Stimulated activated CD8-positive, alpha-beta memory T cell treated with anti-CD3 and anti-CD28 coated beads, Interleukin-15, amount 100 ng/mL, for 48 hours (primary cell): ENCODE measurements around the gene MYO1D.

Experiments used
- DNase-seq, 2 donors: peaks; one replicate each; pipeline ENCODE4 v3.0.0-alpha.2; 2020; ENCODE audit warnings: low read depth in 2 of 2

Gene MYO1D

GRCh38 chr17:32819035-32819434 is 57.9 kb downstream of the MYO1D start:
- no peak for DNase-seq

- DNase-seq: no peak
Observed at GRCh38 chr17:32815460-32815859, 61.5 kb downstream of the MYO1D start.

GRCh38 chr17:32814836-32815235 is 62.1 kb downstream of the MYO1D start:
- no peak for DNase-seq

DNA sequence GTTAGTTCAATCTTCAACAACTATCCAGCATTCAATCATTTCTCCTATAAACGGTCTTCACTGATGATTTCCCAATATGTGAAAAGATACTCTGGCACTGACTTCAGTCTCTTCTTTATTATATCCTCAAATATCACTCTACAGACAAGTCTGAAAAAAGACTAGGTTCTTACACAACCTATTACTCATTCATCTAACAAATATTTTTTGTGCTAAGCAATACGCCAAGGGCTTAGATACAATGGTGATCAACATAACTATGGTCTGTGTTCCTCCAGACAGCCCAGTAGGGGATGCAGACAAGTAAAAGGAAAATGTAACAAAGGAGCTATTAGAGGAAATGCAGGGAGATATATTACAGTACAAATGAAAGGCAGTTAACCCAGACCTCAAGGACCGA is 63.9 kb downstream of the MYO1D start:
- DNase-seq: no peak

DNA sequence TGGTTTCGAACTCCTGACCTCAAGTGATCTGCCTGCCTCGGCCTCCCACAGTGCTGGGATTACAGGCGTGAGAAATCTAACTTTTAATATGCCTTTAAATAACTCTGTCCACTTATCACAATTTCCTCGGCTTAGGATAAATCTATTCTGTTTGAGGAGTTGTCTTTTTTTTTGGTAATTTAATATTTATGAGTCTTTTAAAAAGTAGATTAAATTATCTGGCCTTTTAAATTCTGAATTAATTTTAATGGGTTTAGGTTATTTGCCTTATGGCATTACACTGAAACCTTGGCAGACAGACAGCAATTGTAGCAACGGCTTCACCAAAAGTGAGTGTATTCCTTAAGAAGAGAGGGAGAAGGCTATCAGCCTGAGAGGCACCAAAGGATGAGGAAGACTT is 66.2 kb downstream of the MYO1D start:
- no peak for DNase-seq

DNA sequence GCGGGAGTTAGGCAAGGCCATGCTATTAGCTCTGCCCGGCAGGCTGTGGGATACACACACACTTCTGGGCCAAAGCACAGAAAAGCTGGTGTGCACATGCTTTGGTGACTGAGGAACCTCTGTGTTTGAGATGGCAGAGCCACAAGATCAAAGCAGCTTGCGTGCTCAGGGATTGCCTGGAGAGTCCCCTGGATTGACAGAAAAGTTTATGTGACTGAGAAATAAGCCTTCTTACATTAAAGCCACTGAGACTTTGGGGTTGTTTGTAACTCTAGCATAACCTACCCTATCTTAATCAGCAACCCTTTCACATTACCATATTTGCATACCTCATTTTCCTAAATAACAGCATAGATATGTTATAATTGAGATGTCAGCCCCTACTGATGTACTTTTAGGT is 69.3 kb downstream of the MYO1D start:
- DNase-seq: no peak

GRCh38 chr17:32806646-32807045 is 70.3 kb downstream of the MYO1D start:
- no peak for DNase-seq

- no peak for DNase-seq
Observed at GRCh38 chr17:32805029-32805976, 71.6 kb downstream of the MYO1D start.

DNA sequence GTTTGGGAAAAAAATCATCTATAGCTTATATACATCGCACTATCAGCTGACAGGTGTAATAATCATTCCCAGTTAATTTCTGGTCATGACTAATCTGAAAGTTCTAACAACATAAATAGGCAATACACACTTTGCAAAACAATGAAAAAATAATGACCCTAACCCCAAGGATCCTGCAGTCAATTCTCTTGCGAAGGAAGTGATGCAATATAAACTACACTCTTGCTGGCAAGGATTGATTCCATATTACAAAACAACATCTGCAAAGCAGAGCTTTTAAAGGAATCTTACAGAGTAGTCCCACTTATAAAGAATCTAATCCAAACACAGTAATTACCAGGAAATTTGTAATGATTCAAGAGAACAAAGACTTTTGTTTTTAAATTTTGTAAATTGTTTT is 73.4 kb downstream of the MYO1D start:
- DNase-seq: no peak

- DNase-seq: no peak
Observed at GRCh38 chr17:32802306-32802705, 74.6 kb downstream of the MYO1D start.

DNA sequence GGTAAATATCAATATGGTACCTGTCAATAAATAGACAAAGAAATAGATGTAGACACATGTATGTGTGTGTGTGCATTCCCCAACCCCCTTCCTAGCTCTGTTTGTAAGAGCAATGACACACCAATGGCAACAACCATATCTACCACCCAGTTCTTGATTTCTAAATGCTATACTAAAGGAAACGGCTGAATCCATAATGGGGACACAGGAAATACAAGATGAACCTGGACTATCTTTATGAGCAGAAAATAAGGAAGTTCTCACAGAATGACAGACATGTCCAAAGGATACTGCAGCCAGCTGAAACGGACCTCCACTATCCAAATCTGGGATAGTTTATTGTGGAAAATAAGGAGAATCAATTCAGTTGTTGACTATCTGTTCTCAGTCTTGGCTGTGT is 75.3 kb downstream of the MYO1D start:
- DNase-seq: no peak

GRCh38 chr17:32801193-32801592 is 75.7 kb downstream of the MYO1D start:
- no peak for DNase-seq

DNA sequence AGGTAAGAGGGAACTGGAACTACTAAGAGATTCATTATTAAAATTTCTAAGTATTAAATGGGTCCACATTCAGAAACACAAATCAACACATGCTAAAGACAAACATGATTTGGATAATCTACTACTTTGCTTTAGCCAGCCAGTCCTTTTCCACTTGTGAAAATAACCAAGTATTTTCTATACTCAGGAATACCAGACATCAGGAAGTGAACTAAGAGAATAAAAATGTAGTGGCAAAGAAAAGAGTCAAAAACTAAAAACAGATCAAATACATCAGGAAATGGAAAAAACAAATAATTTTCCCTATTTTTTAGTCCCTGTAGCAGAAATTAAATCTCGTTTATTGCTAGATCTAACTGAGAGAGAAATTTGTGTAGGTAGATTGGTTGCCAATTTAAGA is 78.0 kb downstream of the MYO1D start:
- no peak for DNase-seq

GRCh38 chr17:32795339-32795979 is 81.5 kb downstream of the MYO1D start:
- no peak for DNase-seq

DNA sequence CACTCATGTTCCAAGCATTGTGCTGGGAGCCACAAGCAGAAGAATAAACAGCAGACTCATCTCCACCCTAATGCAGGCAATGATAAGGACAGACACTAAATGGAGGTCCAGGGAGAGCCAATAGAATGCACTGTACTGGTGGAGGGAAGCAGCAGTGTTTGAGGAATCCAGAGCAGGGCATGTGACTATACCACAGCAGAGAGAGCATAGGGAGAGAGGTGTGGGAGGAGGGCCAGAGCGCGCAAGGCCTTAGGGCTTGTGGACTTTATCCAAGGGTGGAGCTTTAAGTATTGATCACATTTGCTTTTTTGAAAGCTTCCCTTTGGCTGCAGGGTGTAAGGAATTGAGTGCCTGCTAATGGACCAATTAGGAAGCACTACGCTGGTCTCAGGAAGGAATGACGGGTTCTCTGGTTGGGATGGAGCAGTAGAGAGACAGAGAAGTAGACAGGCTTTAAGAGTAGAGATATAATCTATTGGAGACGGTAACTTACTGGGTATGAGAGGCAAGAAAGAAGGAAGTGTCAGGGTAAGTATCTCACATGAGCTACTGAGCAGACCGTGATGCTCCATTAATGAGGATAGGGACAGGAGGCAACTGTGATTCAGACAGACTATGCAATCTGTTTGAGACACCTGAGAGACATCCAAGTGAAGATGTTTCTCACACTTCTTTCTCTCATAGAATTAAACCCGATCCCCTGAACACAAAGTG is 82.2 kb downstream of the MYO1D start:
- no peak for DNase-seq

GRCh38 chr17:32793841-32794240 is 83.1 kb downstream of the MYO1D start:
- DNase-seq: no peak

DNA sequence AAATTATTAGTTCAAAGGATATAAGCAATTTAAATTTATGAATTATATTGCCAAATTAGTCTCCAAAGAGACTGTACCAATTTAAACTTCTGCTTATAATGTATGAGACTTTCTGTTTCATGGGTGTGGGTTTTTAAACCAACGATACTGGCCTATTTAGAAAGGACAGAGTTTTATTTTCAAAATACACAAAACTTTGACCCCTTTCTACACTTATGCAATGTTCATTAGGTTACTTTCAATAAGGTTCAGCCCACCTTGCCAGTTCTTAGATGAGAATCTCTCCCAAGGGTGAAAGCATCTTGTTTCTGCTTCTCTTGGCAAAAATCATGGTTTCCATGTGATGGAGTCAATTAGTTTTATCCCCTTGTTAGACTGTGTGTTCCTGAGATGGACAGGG is 84.7 kb downstream of the MYO1D start:
- DNase-seq: no peak

DNA sequence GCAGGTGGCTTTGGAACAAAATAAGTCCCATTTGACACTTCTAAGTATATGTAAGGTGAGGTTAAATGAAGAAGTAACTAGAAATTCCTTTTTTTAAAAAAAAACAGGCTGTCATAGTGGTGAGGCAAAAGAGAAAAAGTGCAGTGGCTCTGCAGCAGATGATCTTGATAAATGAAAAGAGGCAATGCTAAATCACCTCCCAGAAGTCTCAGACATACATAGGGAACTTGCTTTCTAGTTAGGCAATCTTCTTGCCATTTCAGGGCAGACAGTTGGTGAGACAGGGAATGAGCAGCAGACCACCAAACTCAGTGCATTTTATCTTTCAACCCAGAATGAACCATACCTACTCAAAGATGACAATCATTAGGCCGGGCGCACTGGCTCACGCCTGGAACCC is 90.8 kb downstream of the MYO1D start:
- DNase-seq: no peak

DNA sequence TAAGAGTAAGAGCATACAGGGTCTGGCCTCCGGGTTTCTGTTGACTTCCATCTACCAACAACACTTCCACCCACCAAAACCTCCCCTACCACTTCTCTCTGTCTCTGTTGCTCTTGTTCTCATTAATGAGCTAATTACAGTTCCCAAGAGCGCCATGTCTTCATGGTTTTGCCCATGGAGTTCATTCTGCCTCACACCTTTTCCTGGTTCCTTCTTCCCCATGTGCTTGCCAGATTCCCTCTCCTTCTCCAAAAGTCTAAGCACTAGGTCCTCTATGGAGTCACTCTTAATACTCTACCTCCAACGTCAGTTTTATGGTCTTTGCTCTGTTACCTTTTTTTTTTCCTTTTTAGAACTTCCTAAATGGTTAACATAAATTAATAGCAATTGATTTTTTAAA is 92.8 kb downstream of the MYO1D start:
- DNase-seq: no peak

GRCh38 chr17:32783602-32784001 is 93.3 kb downstream of the MYO1D start:
- no peak for DNase-seq

- no peak for DNase-seq
Observed at GRCh38 chr17:32780721-32781120, 96.2 kb downstream of the MYO1D start.

GRCh38 chr17:32777922-32778321 is 99.0 kb downstream of the MYO1D start:
- no peak for DNase-seq

DNA sequence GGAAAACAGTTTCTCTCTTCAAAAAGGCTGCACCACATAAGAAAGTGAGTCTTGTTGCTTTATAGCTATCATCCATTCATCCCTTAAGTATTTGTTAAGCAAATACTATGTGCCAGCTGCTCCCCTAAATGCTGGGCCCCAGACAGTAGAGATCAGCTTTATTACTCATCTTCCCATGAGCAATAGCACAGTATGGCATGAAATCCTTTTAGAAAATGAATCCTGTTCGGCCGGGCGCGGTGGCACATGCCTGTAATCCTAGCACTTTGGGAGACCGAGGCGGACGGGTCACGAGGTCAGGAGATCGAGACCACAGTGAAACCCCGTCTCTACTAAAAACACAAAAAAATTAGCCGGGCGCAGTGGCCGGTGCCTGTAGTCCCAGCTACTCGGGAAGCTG is 99.5 kb downstream of the MYO1D start:
- DNase-seq: no peak
